HL-60/S4 treated with phorbol 12-myristate 13-acetate at 8.2 ng/mL for 4 days and 3 days (cell line): ENCODE data around the gene KCNQ1.

Experiments
- in situ Hi-C: fragments of 300-500 bp; cut with MboI; formaldehyde crosslinking; loops from 2 replicates; pipeline ENCODE4 v1.15.0; 2022; ENCODE audit warnings: low sequenced_read_pairs

The KCNQ1 gene

GRCh38 chr11:2719831-2720590 lies 275.2 kb downstream of the KCNQ1 start:
- in situ Hi-C loops, result no loop called here

- in situ Hi-C loops, result no loop called here
Measured at GRCh38 chr11:2721210-2721916, 276.6 kb downstream of the KCNQ1 start.

GRCh38 chr11:2722955-2723354 lies 278.1 kb downstream of the KCNQ1 start:
- in situ Hi-C loops, result no loop called here

GRCh38 chr11:2724104-2724503 lies 279.3 kb downstream of the KCNQ1 start:
- in situ Hi-C loops, result no loop called here

GRCh38 chr11:2724653-2725367 lies 280.0 kb downstream of the KCNQ1 start:
- in situ Hi-C loops, result no loop called here

DNA sequence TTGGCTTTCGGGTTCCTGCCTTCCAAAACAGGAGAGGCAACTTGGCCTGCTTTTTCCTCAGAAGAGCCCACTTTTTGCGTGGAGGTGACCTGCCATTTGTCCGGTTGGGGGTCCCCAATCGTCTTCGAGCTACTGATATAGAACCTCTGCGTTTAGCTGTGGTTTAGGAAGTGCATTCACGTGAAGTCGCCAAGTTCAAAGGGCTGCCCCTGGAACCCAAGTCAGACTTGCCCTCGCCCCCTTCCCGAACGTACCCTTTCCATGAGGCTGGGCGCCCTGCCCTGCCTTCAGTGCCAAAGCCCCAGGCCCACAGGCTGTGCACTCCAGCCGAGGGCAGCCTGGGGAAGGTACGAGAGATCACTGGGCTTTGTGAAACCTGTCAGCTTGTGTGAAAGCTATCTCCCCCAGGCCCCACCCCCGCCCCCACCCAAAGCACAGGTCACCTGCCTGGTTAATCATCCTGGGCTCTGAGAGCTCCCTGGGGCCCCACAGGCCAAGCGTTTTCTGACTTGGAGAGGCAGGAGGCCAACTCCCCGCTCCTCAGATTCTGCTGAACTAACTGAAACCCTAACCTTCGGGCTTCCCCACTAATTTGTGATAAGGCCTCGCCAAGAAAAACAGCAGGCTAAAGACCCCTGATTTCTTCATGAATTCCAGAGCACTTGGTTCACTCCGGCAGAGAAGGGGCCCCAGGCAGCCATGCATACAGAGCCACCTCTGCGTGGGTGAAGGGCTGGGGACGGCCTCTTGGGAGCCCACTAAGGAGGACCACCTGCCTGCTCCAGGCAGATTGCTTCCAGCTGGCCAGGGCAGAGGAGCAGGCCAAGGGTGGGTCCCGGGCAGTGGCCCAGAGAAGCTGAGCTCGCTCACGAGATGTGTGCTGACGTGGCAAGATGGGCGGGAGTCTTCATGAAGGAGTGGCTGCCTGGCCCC lies 280.8 kb downstream of the KCNQ1 start:
- in situ Hi-C loops, result no loop called here

DNA sequence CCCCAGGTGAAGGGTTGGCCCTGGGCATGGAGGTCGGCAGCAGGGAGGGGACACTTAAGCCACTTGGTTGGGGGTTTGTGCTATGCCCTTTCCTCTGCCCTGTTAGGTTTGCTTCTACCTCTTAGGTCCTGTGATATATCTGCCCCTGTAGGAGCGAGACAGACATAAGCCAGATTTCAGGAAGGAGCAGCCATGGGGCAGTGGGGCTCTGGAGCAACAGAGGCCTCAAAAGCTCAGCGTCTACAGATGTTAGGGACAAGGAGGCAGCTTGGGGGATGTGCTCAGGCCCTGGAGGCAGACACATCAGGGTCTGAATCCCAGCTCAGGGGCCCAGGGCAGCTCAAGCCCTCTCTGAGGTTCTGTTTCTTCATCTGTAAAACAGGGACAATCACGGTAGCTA lies 282.2 kb downstream of the KCNQ1 start:
- in situ Hi-C loops, result no loop called here

GRCh38 chr11:2728128-2728662 lies 283.4 kb downstream of the KCNQ1 start:
- in situ Hi-C loops, result no loop called here

GRCh38 chr11:2728663-2729332 lies 284.0 kb downstream of the KCNQ1 start:
- in situ Hi-C loops, result no loop called here

DNA sequence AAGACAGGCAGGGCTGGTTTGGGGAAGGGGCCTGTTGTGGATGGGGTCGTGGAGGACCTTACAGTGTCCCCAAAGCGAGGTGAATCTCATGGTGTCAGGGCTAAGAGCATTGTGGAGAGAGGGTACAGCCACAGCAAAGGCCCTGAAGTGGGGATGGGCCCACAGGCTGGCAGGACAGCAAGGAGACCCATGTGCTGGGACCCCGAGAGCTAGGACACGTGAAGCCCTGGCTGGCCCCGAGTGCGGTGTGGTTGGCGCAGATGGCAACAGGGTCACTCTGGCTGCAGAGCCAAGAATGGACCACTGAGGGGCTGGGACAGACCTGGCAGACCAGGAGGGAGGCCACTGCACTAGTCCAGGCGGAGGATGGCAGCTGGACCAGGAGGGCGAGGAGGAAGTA lies 285.0 kb downstream of the KCNQ1 start:
- in situ Hi-C loops, result no loop called here

DNA sequence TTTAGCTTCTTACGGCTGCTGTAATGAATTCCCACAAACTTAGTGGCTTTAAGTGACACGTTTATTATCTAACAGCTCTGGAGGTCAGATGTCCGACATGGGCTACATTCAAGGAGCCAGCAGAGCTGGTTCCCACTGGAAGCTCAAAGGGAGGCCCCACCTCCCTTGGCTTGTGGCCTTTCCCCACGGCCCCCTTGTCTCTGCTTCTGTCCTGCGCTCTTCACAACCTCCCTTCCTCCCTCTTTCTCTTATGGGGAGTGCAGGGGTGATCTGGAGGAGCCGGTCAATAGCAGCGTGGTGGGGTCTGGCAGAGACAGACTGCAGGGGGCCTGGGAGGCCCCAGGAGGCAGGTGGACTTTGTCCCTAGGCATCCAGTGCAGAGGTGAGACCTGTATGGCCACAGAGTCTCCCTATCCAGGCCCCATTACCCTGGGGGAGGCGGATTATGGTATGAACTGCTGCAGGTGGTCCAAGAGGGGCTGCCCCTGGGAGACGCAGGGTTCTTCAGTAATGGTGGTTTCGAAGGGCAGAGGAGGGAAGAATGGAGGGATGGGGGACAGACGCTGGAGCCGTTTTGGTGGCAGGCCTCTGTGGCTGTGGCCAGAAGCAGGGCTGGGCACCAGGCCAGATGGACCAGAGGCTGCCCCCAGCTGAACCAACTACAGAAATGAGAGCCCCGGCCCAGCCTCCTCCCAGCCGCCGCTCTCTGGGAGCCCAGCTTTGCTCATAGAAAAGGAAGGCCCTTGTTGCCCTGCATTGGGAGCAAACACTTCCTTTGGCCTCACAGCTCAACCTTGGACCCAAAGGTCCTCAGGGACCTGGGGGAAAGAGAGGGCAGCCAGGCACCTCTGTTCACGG lies 285.7 kb downstream of the KCNQ1 start:
- in situ Hi-C loops, result no loop called here

DNA sequence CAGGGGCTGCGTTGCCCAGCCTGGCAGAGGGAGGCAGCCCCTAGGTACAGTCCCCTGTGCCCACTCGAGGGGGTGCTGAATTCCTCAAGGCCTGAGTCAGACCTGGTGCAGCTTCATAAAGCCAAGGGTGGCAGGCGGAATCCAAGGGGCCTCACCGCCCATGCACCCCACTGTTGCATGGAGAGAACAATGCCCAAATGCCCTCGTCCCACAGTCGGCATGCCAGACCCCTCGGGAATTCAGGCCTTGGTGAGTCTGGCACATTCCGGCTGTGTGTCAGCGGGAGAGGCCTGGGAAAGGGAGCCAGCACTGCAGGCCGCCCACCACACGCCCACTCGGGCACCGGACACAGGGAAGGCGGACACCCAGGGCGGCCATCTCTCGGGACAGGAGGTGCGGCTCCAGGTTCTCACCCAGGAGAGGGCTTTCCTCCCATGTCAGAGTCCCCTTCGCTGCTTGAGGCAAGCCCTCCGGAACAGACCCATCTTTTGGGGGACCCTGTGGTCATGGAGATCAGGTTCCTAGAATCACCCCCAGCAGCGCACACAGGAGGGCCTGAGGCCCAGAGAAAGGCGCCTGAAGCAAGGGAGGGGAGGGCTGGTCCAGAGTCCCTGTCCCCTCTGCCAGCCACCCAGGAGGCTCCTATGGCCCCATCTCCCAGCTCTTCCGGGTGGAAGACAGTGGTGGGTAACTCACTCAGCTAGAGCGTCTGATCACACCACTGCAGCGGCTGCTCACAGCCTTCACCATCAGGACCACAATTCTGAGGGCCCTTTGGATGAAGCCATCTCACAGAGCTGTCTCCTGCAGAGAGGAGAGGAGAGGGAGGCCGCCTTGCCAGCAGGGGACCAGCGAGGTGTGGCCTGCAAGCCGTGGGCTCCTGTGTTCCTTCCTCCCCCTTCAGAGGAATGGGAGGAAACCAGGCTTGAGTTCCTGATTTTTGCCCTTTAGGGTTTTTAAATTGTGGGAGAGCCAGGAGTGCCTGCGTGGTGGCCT lies 286.6 kb downstream of the KCNQ1 start:
- in situ Hi-C loops, result no loop called here

GRCh38 chr11:2732261-2732939 lies 287.6 kb downstream of the KCNQ1 start:
- in situ Hi-C loops, result no loop called here

DNA sequence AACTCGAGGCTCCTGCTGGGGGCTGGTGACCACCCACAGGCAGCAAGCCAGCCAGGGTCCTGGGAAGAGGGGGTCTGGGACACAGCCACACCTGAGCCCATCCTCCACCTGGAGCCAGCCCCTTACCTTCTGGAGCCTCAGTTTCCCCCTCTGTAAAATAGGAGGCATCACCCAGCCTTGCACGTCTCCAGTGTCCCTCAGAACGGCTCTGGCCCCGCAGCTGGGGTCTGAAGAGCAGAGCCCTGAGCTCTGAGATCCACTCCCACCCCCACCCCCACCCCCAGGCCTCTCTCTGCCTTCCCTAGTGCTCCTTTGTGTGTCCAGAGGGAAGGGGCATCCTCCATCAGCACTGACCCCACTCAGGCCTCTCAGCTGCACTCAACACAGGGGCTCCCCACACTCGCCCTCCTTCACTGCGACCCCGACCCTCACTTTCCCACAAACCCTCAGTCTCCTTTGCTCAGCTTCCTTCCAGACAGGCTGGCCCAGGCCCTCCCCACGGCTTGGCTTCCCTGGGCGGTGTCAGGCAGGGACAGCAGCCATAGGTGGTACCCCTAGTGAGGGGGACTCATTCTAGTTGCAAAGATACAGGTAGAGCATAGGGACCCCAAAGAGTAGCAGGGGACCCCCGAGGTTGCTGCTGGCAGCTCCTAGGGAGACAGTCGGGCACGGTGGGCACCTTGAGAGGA lies 288.3 kb downstream of the KCNQ1 start:
- in situ Hi-C loops, result no loop called here

DNA sequence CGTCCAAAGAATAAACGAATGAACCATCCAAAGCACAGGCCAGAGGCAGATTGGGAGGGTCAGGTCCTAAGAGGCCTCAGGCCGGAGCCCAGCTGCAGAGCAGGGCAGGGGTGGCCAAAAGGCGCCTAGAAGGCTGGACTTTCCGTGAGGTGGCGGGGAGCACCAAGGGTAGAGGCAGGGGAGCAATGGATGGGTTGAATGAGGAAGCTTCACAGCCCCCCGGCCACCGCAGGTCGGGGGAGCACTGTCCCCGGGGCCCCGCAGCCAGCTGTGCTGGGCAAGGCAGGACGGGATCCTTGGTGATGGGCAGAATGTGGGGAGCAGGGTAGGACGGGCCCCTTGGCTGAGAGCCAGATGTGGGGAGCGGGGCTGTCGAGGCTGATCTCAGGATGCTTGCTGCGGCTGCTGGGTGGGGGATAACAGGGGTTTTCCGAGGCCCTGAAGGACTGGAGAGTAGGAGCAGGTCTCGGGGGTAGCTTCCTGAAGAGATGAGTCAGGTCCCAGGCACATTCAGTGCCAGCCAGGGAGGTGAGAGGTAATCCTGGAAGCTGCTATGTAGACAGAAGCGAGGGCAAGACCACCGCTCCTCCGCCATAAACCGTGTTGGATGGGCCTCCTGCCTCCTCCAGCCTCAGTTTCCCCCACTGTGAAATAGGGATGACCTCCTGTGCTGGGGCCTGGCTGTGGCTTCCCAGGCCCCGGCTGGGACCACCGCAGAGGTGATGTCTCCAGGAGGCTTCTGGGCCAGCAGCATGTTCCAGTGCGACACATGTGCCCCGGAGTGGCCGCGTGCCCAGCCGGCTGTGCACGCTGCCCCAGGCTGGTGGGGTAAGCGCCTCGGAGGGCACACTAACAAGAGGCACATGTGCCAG lies 289.6 kb downstream of the KCNQ1 start:
- in situ Hi-C loops, result no loop called here
